Stimulated activated CD4-positive, alpha-beta T cell treated with anti-CD3 and anti-CD28 coated beads, Interleukin-1b, Interleukin-23, amount 100 ng/mL, for 4 hours (primary cell): Measurements from ENCODE around the gene TFEB.

Experiments used
- DNase-seq, 2 donors: peaks; one replicate each; pipeline ENCODE4 v3.0.0-alpha.2; 2020; ENCODE audit warnings: low read depth in 2 of 2

Gene TFEB

DNA sequence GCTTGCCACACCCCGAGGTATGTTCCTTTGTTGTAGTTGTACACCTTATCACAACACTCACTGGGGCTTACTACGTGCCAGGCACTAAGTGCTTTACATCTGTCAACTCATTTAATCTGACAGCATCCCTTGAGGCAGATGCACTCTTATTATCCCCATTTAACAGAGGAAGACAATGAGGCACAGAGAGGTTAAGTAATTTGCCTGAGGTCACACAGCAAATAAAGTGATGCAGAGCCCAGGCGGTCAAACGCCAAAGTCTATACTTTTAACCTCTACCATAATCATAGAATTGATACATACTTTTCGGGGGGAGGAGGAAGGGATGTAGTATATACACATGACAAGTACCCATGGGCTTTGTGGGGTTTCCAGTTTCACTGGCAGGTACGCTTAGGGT lies 59.4 kb downstream of the TFEB start:
- no peak for DNase-seq

DNA sequence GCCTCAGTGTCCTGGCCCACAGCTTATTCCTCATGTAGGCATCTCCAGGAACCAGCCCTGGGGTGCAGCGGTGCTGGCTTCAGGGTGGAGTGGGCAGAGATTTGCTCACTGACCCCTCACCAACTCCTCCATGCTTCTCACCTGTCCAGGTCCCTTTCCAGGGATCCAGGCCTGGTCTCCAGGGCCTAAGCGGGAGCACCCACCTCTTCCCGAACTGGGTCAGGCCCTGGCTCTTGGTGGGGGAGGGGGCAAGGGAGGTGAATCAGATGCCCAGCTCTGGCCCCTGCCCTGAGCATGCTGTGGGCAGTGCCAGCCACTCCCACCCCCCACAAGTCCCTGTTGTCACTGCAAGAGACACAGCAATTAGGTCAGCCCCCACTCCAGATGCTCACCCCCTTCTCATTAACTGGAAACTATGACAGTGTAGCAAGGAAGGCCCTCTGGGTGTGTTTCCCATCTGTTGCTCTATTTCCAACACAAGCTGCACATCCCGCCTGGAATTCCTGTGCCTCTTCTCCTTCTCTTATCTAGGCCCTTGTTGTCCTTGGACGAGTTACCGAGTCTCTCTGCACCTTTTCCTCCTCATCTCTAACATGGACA lies 60.1 kb downstream of the TFEB start:
- DNase-seq, result no peak

GRCh38 chr6:41674231-41675000 lies 61.0 kb downstream of the TFEB start:
- DNase-seq, result no peak

- DNase-seq, result no peak
Measured at GRCh38 chr6:41673704-41674000, 61.8 kb downstream of the TFEB start.

DNA sequence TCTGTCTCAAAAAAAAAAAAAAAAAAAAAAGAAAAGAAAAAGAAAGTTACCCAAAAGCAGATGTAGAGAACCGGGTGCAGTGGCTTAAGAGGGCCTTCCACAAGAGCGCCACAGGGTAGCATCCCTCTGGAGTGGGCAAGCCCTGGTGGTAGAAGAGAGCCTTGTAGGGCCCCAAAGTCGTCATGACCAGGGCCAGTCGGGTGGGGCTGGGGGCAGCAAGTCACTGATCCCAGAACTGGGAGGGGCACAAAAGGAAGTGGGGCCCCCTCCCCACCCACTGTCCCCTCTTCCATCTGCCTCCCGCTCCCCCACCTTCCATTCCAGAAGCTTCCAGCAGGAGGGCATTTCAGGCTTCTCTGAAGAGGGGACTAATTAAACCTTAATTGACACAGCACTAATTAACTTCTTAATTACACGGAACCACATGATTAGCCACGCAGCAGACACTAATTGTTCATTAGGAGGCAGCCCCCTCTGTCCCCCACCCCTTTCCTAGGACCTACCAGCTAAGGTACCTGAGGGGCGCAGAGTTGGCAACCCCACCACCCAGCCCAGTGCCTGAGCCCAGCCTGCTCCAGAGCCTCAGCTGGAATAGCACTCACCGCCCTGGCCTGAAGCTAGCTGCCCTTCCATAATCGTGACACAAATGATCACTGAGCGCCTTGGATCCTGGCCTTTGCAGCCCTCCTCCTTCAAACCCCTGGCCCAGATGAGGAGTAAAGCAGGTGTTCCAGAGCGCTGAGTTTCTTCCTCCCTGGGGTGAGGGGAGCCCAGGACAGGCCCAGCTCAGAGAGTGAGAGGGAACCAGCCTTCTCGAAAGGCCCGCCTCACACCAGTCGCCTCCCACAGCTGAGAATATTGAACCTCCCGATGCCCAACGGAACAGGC lies 62.3 kb downstream of the TFEB start:
- DNase-seq, result no peak

DNA sequence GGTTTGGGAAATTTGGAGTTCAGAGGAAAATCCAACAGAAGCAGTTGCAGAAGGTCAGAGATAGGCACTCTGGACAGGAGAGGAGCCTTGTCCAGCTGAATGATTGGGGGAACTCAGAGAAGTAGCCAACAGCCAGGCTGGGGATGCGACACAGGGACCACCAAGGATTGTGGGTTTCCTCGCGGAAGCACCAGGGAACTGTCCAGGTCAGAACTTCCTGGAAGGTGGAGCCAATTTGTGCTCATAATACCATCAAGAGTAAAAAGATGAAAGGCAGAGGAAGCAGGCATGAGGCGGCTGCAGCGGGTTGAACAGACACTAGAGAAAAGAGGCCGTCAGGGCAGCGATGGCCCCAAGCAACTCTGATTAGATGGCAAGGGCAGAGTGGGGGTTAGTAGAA lies 63.4 kb downstream of the TFEB start:
- no peak for DNase-seq

GRCh38 chr6:41671376-41671775 lies 64.0 kb downstream of the TFEB start:
- DNase-seq, result no peak

DNA sequence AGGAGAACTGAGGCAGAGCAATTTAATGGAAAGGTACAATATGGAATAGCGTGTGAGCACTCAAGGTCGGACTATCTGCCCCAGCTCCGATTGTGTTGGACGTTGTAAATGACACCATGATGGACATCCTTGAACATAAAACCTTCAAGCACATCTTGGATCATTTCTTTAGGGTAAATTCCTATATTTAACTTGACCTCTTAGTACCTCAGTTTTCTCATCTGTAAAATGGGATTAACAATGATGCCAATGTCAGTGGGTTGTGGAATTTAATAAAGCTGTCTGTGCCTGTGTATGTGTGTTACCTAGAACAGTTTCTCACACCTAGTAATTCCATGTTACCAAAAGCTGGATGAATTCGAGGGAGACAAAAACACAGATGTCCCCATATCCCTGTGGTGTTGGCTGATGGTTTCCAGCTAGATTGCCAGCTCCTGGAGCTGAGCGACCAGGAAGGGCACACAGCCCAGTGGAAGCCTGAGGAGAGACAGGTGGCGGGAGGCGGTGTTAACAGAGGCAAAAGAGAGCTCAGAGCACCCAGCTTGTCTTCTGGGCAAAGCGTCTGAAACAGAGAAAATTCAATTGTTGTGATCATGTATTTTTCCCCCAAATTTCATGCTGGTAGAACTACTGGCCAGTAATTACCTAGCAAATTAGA lies 64.6 kb downstream of the TFEB start:
- no peak for DNase-seq

GRCh38 chr6:41668968-41669367 lies 66.4 kb downstream of the TFEB start:
- no peak for DNase-seq

DNA sequence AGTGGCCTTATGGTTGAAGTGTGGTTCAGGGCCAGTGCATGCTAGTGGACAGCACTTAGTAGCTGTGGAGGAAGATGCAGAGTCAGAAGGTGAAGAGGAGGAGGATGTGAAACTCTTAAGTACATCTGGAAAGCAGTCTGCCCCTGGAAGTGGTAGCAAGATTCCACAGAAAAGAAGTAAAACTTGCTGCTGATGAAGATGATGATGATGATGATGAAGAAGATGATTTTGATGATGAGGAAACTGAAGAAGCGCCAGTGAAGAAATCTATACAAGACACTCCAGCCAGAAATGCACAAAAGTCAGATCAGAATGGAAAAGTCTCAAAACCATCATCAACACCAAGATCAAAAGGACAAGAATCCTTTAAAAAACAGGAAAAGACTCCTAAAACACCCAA lies 68.2 kb downstream of the TFEB start:
- DNase-seq, result no peak

- no peak for DNase-seq
Measured at GRCh38 chr6:41664271-41664670, 71.1 kb downstream of the TFEB start.

GRCh38 chr6:41663568-41663967 lies 71.8 kb downstream of the TFEB start:
- DNase-seq, result no peak

- no peak for DNase-seq
Measured at GRCh38 chr6:41659935-41660334, 75.5 kb downstream of the TFEB start.

- no peak for DNase-seq
Measured at GRCh38 chr6:41658636-41659035, 76.8 kb downstream of the TFEB start.

DNA sequence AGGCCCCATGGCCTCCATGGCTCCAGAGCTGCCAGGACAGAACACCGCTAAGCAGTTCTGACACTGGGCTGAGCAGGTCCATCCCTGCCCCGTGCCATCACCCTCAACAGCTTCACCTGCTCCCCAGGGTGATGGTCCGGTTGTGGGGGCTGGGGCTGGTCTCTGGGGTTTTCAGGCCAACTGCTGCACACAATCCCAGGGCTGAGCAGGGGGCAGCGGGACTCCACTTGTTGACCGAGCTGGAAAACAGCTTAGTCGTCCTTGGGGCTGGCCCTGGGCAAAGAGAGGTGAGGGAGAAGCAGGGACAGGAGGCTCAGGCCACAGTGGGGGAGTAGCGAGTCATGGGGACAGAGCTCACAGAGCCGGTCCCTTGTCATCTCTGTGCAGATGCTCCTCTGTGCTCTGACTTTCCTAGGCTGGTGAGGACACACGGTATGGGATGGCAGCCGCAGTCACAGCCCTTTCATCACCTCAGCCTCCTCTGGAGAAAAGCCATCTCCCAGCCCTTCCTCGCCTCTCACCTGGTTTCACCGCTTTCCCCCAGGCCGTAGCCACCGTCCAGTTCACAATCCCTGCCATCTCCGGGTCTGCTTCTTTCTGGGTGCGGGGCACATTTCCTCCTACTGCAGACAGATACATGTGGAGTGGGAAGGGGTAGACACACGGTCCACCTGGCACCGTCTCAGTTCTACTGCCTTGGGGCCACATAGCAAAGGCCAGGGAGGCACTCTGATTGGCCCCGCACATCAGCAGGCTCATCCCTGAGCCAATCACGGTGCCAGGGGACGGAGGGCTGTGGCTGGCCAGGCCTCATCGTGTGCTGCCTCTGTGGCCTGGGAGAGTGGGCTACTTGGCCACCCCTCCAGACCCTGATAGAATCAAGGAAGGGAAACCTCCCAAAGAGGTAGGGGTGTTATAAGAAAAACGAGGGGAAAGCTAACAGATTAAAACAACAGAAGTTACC lies 78.0 kb downstream of the TFEB start:
- DNase-seq, result no peak

DNA sequence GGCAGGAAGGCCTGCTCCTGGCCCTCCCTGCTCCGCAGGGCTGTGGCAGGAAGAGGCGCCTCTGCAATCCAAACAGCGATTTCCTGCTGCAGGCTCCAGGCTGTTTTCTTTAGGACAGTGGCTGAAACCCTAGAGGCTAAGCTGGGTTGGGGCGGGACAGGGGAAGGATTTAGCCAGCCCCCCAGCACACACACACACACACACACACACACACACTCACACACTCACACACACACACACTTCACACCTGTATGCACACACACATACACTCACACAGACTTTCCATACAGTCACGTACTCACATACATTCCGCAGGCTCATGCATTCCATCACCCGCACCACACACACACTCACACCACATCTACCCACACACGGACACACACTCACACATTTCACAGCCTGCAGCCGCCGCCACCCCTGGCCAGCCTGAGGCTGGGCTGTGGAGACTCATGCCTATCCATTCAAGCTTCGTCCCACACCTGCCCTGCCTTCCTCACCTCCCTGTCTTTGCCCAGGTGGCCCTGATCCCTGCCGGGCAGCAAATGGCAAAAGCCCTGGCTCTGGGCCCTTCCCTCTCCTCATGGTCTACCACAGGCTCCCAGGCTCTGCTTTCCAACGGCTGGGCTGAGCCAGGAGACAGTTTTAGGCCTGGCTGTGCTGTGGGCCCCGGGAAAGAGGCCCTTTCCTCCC lies 79.3 kb downstream of the TFEB start:
- DNase-seq, result no peak

DNA sequence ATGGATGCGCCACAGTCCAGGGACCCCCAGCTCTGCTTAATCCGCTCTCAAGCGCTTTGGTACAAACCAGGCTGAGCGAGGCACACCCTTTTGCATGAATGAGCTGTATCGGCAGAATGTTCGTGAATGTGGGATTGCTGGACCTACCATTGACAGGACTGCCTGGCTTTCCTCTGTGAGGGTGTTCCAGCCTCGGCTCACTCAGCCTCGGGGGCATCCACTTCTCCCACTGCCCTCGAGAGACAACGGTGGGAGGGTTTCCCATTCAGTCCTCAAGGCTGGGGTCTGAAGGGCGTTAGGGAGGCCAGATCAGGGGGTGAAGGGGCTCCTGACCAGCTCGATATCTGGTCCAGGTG lies 79.8 kb downstream of the TFEB start:
- no peak for DNase-seq

GRCh38 chr6:41655176-41655575 lies 80.2 kb downstream of the TFEB start:
- DNase-seq, result no peak

DNA sequence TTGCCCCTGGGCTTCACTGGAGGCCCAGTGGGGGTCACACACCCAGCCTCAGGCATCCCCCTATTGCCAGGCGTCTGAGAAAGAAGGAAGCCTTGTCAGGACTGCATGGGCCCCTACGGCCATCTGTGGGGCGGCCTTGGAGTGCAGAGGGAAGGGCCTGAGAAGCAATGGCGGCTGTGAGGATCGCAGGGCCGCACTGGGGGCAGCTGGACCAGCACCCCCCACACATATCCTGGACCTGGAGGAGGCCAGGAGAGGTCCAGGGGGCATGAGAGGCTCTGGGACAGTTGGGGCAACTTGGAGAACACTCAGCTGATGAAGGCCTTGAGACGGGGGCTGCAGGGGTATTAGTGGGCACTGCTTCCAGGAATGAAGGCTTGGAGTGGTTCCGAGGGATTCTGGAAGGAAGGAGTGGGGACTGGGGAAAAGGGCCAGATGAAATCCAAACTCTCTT lies 80.7 kb downstream of the TFEB start:
- DNase-seq, result no peak

DNA sequence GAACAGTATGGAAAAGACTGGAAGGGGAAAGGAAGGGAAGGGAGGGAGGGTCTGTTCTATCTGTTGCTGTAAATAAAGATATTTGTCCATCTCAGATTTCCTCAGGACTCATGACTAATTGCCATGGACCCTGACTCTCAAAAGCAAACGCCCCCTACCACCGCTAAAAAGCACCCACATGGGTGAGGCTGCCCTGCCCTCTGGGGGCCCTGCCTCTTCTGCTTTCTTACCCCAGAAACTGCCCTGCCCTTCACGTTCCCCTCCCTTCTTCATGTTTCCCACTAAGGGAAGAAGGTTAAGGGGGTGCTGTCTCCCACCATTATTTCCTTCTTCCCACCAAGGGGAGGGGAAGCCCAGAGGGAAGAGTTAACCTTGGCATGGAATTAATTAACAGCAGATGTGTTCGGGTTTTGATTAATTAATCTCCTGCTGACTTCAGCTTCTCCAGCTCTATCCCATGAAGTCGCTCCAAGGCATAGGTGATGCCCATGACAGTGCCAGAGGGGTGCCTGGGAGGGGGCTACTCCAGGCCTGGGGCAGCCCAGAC lies 81.2 kb downstream of the TFEB start:
- no peak for DNase-seq
